H1 (cell line): Measurements from ENCODE around the gene SERAC1. TPM values are rescaled to one million over a fixed set of nuclear protein-coding genes. Genes with fewer than 3 reads are reported as not detected.

Experiments used
- CTBP2 ChIP-seq: IDR thresholded peaks from 2 replicates; pipeline ENCODE4 v1.7.0; 2011; ENCODE audit warnings: borderline replicate concordance, mild to moderate bottlenecking, moderate library complexity, mixed read lengths, low read length; ENCODE audit not compliant: insufficient read depth, insufficient read length
- USF2 ChIP-seq: IDR thresholded peaks from 2 replicates; pipeline ENCODE4 v1.6.1; 2011; ENCODE audit warnings: low read length, improper control_type of control experiment
- polyA plus RNA-seq, 7 experiments: library from polyadenylated mRNA; depleted of rRNA in 3 of 7; stranded (reverse) in 5 of 7; unstranded in 2 of 7; fragments of >200 nt in 5 of 7; fragments of 200-250 nt in 2 of 7; gene quantifications; 1 replicate in 5 of 7; 2 replicates in 1 of 7; 4 replicates in 1 of 7; pipeline versions ENCODE4 v1.2.1 to v1.2.3, GENCODE V29; 2011 to 2013; ENCODE audit warnings: missing spikeins in 2 of 7, mixed read lengths in 2 of 7
- total RNA-seq: library from RNA; stranded (reverse); fragmentation: NEBNext Ultra II Directional; extraction: Animal tissue kit (Norgen Biotek cat#: 25700); gene quantifications from 2 replicates; pipeline ENCODE4 v1.2.1, GENCODE V29; 2021

The SERAC1 gene
- total and polyA plus RNA-seq, 2 of the 8 experiments (the other 6 are each of a cell fraction or from before 2014, with no cell fraction given) = 7.3 to 9.0 TPM

GRCh38 chr6:158086504-158087223, 81.4 kb downstream of the SERAC1 start (continued):
- TF ChIP-seq USF2 (no peak), CTBP2 (no peak)
